Small intestine (tissue), 7 donors: Measurements from ENCODE around the gene MRPL47. TPM values are rescaled to one million over a fixed set of nuclear protein-coding genes. Genes with fewer than 3 reads are reported as not detected.

Experiments
- DNase-seq, 2 donors: peaks; one replicate each; pipeline versions ENCODE4 v3.0.0 to v3.0.0-alpha.2; 2013
- FAIRE-seq: peaks from 2 replicates; lab custom pipeline; 2012; peaks lifted over from hg19 to GRCh38; lab: Jason Lieb, UNC
- H3K27ac ChIP-seq, 3 donors: one replicate each; pipeline ENCODE4 v1.5.1; 2013; ENCODE audit warnings: low read length in 2 of 3, mild to moderate bottlenecking in 2 of 3, control low read depth in 1 of 3, inconsistent platforms in 1 of 3, low read depth in 1 of 3, moderate library complexity in 1 of 3
- H3K27me3 ChIP-seq, 3 donors: one replicate each; pipeline ENCODE4 v1.6.1; 2013; ENCODE audit warnings: low read length in 3 of 3, inconsistent platforms in 1 of 3; ENCODE audit not compliant: control insufficient read depth in 3 of 3, insufficient read depth in 3 of 3
- H3K36me3 ChIP-seq, 3 donors: one replicate each; pipeline ENCODE4 v1.6.1; 2013; ENCODE audit warnings: low read length in 3 of 3, inconsistent platforms in 1 of 3, low read depth in 1 of 3, mild to moderate bottlenecking in 1 of 3, moderate library complexity in 1 of 3; ENCODE audit not compliant: control insufficient read depth in 3 of 3, insufficient read depth in 2 of 3
- H3K4me1 ChIP-seq, 3 donors: one replicate each; pipeline ENCODE4 v1.6.1; 2013; ENCODE audit warnings: low read length in 2 of 3, inconsistent platforms in 1 of 3, low read depth in 1 of 3, mild to moderate bottlenecking in 1 of 3, moderate library complexity in 1 of 3; ENCODE audit not compliant: control insufficient read depth in 3 of 3, insufficient read depth in 2 of 3
- H3K4me3 ChIP-seq, 3 donors: one replicate each; pipeline ENCODE4 v1.5.1; 2013; ENCODE audit warnings: low read length in 3 of 3, control low read depth in 1 of 3, inconsistent platforms in 1 of 3, low read depth in 1 of 3, mild to moderate bottlenecking in 1 of 3, moderate library complexity in 1 of 3
- H3K9me3 ChIP-seq, 2 donors: one replicate each; pipeline ENCODE4 v1.6.1; 2013; ENCODE audit warnings: low read depth in 1 of 2, low read length in 1 of 2; ENCODE audit not compliant: control insufficient read depth in 2 of 2, insufficient read depth in 1 of 2
- WGBS, 3 donors: extraction: QIAGEN DNeasy Blood & Tissue Kit; methylation state at CpG; one replicate each; pipeline ENCODE4 v1.1.7; 2013; 5-methylcytosine and 5-hydroxymethylcytosine counted together
- polyA plus RNA-seq, 4 donors: library from polyadenylated mRNA; stranded (reverse) in 3 of 4; unstranded in 1 of 4; fragments of 200-250 nt in 3 of 4; fragments of 120-200 nt in 1 of 4; gene quantifications; one replicate each; pipeline versions ENCODE4 v1.2.1 to v1.2.3, GENCODE V29; 2013
- donor health status: healthy with polysubstance abuse.
- donor health status: control.
- donor health status: control.
- donor health status: Bipolar disorder and iron deficiency.
- donor health status: healthy.

MRPL47 gene
- polyA plus RNA-seq, 4 donors = 34.1 to 56.0 (median 50.1) TPM

DNA sequence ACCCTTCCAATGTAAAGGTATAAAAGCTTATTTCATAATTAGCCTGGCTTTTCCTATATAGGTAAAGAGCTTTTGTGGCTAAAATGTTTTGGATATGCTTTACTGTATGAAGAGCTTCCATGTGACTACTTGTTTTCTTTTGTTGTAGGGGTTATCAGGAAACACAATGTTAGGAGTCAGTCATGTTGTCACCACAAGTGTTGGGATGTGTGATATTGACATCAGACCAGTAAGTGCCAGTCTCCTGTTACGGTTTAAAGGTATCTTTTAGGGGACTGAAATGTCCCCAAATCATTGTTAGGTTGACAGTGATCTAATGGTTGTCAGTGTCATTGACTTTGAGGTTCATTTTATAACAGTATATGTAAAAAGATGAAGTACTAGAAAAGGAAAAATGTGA lies 23.4 kb downstream of the MRPL47 start:
- Histone ChIP-seq H3K27ac (no peak overlapping the region), H3K4me1 (no peaks in the 10 kb centered on the region), H3K4me3 (no peak overlapping the region), H3K27me3 (no peaks in the 10 kb centered on the region), H3K36me3 (peaks cover 6 to 23% (median 13%) of the 10 kb centered on the region in 3 donors), H3K9me3 (no peaks in the 10 kb centered on the region)
- FAIRE-seq (no peak), DNase-seq (no peak)
- WGBS, 3 donors = 92 to 100% (median 93%) methylated on average over 1 of the region's 1 CpG

DNA sequence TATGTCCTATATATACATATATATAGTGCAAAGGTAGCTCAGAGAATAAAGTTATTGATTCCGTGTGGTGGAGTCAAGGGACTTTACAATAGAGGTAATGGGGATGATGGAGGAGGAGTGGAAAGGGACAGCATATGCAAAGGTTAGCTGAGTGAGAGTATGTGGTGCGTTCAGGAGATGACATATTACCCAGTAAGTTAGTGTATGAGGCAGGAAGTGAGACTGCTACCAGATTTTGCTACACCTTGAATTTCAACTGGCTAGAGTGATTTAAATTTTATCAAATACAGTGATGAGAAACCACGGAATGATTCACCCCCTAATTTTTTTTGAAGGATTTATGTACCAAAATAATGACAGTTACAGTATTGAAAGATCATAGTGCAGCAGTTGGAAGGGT lies 38.9 kb downstream of the MRPL47 start:
- H3K4me1 ChIP-seq = peaks cover 0 to 10% (median 4%) of the 10 kb centered on the region in 3 donors
- DNase-seq = no peak
- H3K36me3 ChIP-seq = peaks cover 2 to 3% (median 2%) of the 10 kb centered on the region in 3 donors
- no peaks in the 10 kb centered on the region for H3K9me3 ChIP-seq
- 50 to 75% (median 55%) methylated on average over 3 of the region's 3 CpGs for WGBS, 3 donors
- no peak for FAIRE-seq
- no peak overlapping the region for H3K27ac ChIP-seq
- no peak overlapping the region for H3K4me3 ChIP-seq
- no peaks in the 10 kb centered on the region for H3K27me3 ChIP-seq

DNA sequence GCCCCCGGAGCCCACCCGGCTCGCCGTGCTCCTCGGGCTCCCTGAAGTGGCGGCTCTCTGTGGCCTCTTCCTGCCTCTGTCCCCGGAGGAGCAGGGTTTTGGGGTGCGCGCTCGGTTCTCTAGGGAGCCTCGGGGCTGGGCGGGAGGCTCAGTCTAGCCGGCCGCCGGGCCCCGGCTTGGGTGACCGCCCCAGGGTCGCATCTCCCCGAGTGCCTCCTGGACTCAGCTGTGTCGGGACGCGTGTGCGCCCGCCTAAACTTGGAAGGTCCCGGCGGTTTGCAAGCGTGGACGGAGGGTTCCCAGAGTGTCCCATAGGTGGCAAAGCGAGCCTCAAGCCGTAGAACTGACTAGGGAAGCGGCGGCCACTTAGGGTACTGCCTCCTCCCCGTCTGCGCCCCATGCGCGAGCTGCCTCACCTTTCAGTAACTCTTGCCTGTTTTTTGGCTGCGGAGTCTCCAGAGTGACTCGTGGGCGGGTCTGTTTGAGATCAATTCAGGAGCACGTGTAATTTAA lies 41.1 kb downstream of the MRPL47 start:
- peak overlapping the region; percentile 46 to 92 (median 90) for H3K27ac ChIP-seq
- H3K36me3 ChIP-seq = no peaks in the 10 kb centered on the region
- no peaks in the 10 kb centered on the region for H3K9me3 ChIP-seq
- H3K27me3 ChIP-seq = no peaks in the 10 kb centered on the region
- no peak for FAIRE-seq
- DNase-seq = peak; percentile 74 to 85
- peaks cover 0 to 10% (median 4%) of the 10 kb centered on the region in 3 donors for H3K4me1 ChIP-seq
- 0 to 1% (median 0%) methylated on average over 36 to 40 of the region's 40 CpGs for WGBS, 3 donors
- H3K4me3 ChIP-seq = peak overlapping the region; percentile 62 to 96 (median 76)

DNA sequence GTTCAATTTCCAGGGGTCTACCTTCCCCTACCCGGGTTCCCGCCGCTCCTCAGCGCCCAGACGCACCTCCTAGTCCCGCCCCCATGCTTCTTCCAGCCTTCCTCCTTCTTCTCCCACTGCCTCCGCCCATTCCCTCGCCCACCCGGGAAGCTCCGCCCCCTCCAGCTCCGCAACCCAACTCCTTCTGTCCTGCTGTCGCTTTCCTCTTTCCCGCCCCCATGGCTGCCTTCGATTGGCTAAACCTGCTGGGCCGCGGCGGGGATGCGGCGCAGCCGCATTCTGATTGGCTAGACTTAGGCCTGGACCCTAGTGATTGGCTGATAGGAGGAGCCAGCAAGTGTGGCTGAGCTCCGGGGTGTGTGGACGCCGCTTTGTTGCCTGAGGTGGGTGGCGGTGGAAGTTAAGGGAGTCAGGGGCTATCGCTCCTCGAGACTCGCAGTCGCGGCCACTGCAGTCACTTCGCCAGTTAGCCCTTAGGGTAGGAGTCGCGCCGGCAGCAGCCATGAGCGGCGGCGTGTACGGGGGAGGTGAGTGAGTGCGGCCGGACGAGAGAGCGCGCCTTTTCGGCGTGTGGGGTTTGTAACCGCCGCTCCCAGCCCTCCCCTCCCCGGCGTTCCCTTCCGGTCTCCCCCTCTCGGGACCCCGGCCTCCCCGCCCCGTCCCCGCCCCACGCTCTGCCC lies 41.7 kb downstream of the MRPL47 start, which contains the start of gene ACTL6A:
Gene ACTL6A, plus strand, starts transcription at position 336 of the 680 bp plus-strand sequence. Its CDS starts 167 bp downstream, at position 503.
- 0 to 1% (median 0%) methylated on average over 41 to 55 of the region's 55 CpGs for WGBS, 3 donors
- peak; percentile 53 for FAIRE-seq
- peak within 1 kb of the TSS; percentile 46 to 92 (median 90) for H3K27ac ChIP-seq

DNA sequence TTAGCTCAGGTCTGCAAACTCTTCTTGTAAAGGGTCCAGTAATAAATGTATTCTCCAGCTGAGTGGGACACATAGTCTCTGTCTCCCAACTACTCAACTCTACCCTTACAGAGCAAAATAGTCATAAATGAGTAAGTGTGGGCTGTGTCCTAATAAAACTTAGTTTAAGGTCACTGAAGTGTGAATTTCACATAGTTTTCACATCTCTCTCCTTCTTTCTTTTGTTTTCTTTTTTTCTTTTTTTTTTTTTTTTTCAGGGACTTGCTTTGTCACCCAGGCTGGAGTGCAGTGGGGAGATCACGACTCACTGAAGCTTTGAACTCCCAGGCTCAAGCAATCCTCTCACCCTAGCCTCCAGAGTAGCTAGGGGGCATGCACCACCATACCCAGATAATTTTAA lies 43.6 kb downstream of the MRPL47 start:
- H3K4me1 ChIP-seq = peaks cover 0 to 10% (median 4%) of the 10 kb centered on the region in 3 donors
- H3K27me3 ChIP-seq = no peaks in the 10 kb centered on the region
- no peak overlapping the region for H3K4me3 ChIP-seq
- DNase-seq (no peak), FAIRE-seq (no peak)
- H3K9me3 ChIP-seq = no peaks in the 10 kb centered on the region
- WGBS, 3 donors = 67 to 89% (median 85%) methylated on average over 1 of the region's 1 CpG
- H3K27ac ChIP-seq = no peak overlapping the region
- H3K36me3 ChIP-seq = no peaks in the 10 kb centered on the region

More for the DNA sequence above, 41.7 kb downstream of the MRPL47 start, which contains the start of gene ACTL6A:
- H3K4me1 ChIP-seq = peaks cover 0 to 10% (median 4%) of the 10 kb centered on the region in 3 donors
- DNase-seq = peak; percentile 100
- no peaks in the 10 kb centered on the region for H3K27me3 ChIP-seq
- H3K4me3 ChIP-seq = peak within 1 kb of the TSS; percentile 62 to 96 (median 76)
- no peaks in the 10 kb centered on the region for H3K9me3 ChIP-seq
- H3K36me3 ChIP-seq = no peaks in the 10 kb centered on the region

DNA sequence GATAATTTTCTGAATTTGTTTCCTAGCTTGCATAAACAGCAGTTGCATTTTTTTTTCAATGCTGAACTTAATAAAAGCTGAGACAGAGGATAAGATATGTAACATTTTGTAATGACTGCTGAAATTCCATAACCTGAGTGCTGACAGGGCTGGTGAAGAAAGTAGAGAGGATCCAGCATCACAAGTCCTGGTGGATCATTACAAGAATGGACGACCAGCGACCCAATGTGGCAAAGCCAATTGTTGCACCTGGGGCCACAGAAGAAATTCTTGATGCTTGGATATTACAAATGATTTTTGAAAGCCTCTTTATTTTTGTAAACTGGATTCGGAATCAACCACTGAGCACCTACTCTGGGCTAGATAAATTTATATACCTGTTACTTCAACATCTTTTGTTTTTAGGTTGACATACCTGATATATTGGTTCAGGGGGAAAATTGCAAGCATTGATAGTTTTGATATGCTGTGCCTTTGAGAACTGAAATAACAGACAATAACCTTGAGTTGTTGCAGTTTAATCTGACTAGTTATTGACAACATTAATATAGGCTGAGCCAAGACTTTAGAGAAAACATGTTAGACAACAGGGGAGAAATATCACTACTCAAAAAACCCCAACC lies 45.6 kb downstream of the MRPL47 start:
- 4 to 6% (median 6%) methylated on average over 3 of the region's 3 CpGs for WGBS, 3 donors
- Histone ChIP-seq H3K27me3 (no peaks in the 10 kb centered on the region), H3K4me1 (peaks cover 0 to 5% (median 3%) of the 10 kb centered on the region in 3 donors), H3K9me3 (no peaks in the 10 kb centered on the region), H3K36me3 (no peaks in the 10 kb centered on the region), H3K4me3 (no peak overlapping the region), H3K27ac (no peak overlapping the region)
- FAIRE-seq (no peak), DNase-seq (peak; percentile 54 to 62)

DNA sequence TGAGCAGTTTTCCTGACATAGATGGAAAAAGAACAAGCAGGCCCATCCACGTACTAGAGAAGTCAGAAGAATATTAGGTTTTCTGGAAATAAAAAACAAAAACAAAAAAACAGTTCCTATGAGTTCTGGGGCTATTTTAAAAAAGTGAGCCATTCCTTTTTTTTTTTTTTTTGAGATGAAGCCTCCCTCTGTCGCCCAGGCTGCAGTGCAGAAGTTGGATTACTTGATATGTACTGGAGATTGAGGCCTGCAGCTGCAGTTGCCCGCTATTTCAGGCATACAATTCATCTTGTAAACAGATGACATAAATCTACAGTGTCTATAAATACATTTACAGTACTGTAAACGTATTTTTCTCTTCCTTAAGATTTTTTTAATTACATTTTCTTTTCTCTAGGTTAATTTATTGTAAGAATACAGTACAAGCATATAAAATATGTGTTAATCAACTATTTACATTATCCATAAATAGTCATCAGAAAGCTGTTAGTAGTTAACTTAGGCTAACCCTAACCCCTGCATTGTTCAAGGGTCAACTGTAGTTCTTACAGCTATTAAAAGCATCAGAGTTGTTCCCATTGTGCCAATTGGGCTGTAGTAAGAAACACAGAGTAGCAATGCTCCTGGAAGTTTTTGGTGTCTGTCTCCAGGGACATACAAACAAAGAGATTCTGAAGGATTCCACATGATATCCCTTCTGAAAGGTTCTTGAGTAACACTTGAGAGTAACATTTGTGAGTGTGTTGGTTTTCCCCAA lies 52.9 kb downstream of the MRPL47 start:
- 44 to 64% (median 63%) methylated on average over 4 of the region's 4 CpGs for WGBS, 3 donors
- FAIRE-seq = no peak

DNA sequence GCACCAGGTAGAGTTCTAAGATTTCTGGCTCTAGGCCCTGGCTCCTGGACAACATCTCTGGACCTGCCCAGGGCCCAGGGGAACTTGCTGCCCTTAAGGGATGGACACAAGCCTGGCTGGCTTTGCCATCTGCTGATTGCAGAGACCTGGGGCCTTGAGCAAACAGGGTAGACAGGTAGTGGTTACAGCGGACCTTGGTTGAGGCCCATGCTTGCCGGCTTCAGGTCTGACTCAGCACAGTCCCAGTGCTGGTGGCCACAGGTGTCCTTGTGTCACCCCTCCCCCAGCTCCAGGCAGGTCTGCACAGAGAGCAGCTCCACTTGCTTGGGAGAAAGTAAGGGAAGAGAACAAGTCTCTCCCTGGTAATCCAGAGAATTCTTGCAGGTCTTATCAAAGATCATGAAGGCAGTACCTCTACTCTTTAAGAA lies 57.6 kb downstream of the MRPL47 start:
- Histone ChIP-seq H3K4me3 (no peak overlapping the region), H3K27ac (no peak overlapping the region), H3K27me3 (no peaks in the 10 kb centered on the region), H3K36me3 (no peaks in the 10 kb centered on the region), H3K4me1 (no peaks in the 10 kb centered on the region), H3K9me3 (no peaks in the 10 kb centered on the region)
- DNase-seq (no peak), FAIRE-seq (no peak)
- WGBS, 3 donors = 40 to 67% (median 48%) methylated on average over 2 of the region's 2 CpGs

More for the DNA sequence above, 52.9 kb downstream of the MRPL47 start:
- Histone ChIP-seq H3K27me3 (no peaks in the 10 kb centered on the region), H3K4me3 (no peak overlapping the region), H3K36me3 (no peaks in the 10 kb centered on the region), H3K27ac (peak overlapping the region in 1 of 3 donors; percentile 42), H3K9me3 (no peaks in the 10 kb centered on the region), H3K4me1 (no peaks in the 10 kb centered on the region)
- DNase-seq = no peak
